IMR-90 (cell line): ENCODE results near the gene PEAK1. TPM values are rescaled to one million over a fixed set of nuclear protein-coding genes. Genes with fewer than 3 reads are reported as not detected.

Source experiments
- ATAC-seq: fragments of 200-7000 bp; cut with Tn5 transposase; 2 replicates; pipeline ENCODE4 v1.9.1; 2020; ENCODE audit warnings: low read depth, mild to moderate bottlenecking, moderate library complexity
- BruUV-seq: library from RNA; stranded (reverse); fragments of 400-500 nt; replicated peaks from 2 replicates; lab custom pipeline; 2021; lab: Mats Ljungman, UMichigan
- CTCF ChIA-PET: fragments of 300-600 bp; formaldehyde crosslinking; extraction: SDS; loops from one replicate; lab custom pipeline; 2021; ENCODE audit warnings: antibody characterized with exemption; lab: Yijun Ruan, JAX
- POLR2A ChIA-PET: fragments of 300-600 bp; sonication (Branson Sonifier 250); formaldehyde crosslinking; loops from one replicate; lab custom pipeline; 2022; ENCODE audit warnings: antibody characterized with exemption; ENCODE audit not compliant: unreplicated experiment; lab: Charles Lee
- DNase-seq: peaks from one replicate; pipeline ENCODE4 v3.0.0; 2013
- H2AFZ ChIP-seq: replicated peaks from 2 replicates; pipeline ENCODE3; 2013; ENCODE audit warnings: low read length, mild to moderate bottlenecking; ENCODE audit not compliant: poor library complexity
- H2AK5ac ChIP-seq: 2 replicates; pipeline ENCODE4 v1.6.1; 2013; ENCODE audit warnings: low read depth, low read length, inconsistent platforms
- H2AK9ac ChIP-seq: replicated peaks from 2 replicates; pipeline ENCODE3; 2013; ENCODE audit warnings: mild to moderate bottlenecking, low read depth, low read length, moderate library complexity; ENCODE audit not compliant: poor library complexity
- H2BK120ac ChIP-seq: 2 replicates; pipeline ENCODE4 v1.6.1; 2013; ENCODE audit warnings: low read depth, low read length, inconsistent platforms
- H2BK15ac ChIP-seq: 3 replicates; pipeline ENCODE4 v1.6.1; 2013; ENCODE audit warnings: low read depth, low read length, inconsistent platforms
- H2BK20ac ChIP-seq: 2 replicates; pipeline ENCODE4 v1.6.1; 2013; ENCODE audit warnings: low read depth, mild to moderate bottlenecking, inconsistent platforms, low read length, moderate library complexity
- H2BK5ac ChIP-seq: 2 replicates; pipeline ENCODE4 v1.6.1; 2013; ENCODE audit warnings: mild to moderate bottlenecking, low read depth, low read length, inconsistent platforms; ENCODE audit not compliant: poor library complexity, severe bottlenecking
- H3K14ac ChIP-seq: replicated peaks from 2 replicates; pipeline ENCODE4 v1.6.1; 2013; ENCODE audit warnings: low read depth, low read length, inconsistent platforms
- H3K18ac ChIP-seq: 2 replicates; pipeline ENCODE4 v1.6.1; 2013; ENCODE audit warnings: low read depth, low read length, control low read depth
- H3K23ac ChIP-seq: 2 replicates; pipeline ENCODE4 v1.6.1; 2013; ENCODE audit warnings: low read depth, low read length, inconsistent platforms
- H3K27ac ChIP-seq: 2 replicates; pipeline ENCODE4 v1.5.1; 2013; ENCODE audit warnings: mild to moderate bottlenecking, control low read depth, low read length; ENCODE audit not compliant: insufficient read depth
- H3K27me3 ChIP-seq: 2 replicates; pipeline ENCODE4 v1.6.1; 2013; ENCODE audit warnings: low read length; ENCODE audit not compliant: control insufficient read depth, insufficient read depth
- H3K36me3 ChIP-seq: 2 replicates; pipeline ENCODE4 v1.6.1; 2013; ENCODE audit warnings: low read length, mixed read lengths; ENCODE audit not compliant: control insufficient read depth, insufficient read depth
- H3K4ac ChIP-seq: 2 replicates; pipeline ENCODE4 v1.6.1; 2013; ENCODE audit warnings: low read depth, low read length, inconsistent platforms
- H3K4me1 ChIP-seq: 2 replicates; pipeline ENCODE4 v1.6.1; 2013; ENCODE audit warnings: low read length, mixed read lengths; ENCODE audit not compliant: control insufficient read depth, insufficient read depth
- H3K4me2 ChIP-seq: 2 replicates; pipeline ENCODE4 v1.6.1; 2013; ENCODE audit warnings: low read depth, mild to moderate bottlenecking, control low read depth, low read length, moderate library complexity
- H3K4me3 ChIP-seq: 2 replicates; pipeline ENCODE4 v1.5.1; 2013; ENCODE audit warnings: low read depth, mild to moderate bottlenecking, control low read depth, low read length, moderate library complexity; ENCODE audit not compliant: insufficient read depth
- H3K56ac ChIP-seq: 2 replicates; pipeline ENCODE4 v1.6.1; 2013; ENCODE audit warnings: low read length, inconsistent platforms; ENCODE audit not compliant: insufficient read depth; ENCODE audit errors: extremely low read depth
- H3K79me1 ChIP-seq, 2 experiments: 2 replicates each; pipeline ENCODE4 v1.6.1; 2013; ENCODE audit warnings: low read length in 2 of 2, inconsistent platforms in 1 of 2, low read depth in 1 of 2
- H3K9ac ChIP-seq: 2 replicates; pipeline ENCODE4 v1.6.1; 2013; ENCODE audit warnings: low read depth, low read length, control low read depth
- H3K9me1 ChIP-seq: 2 replicates; pipeline ENCODE4 v1.6.1; 2013; ENCODE audit warnings: low read length, inconsistent platforms; ENCODE audit not compliant: insufficient read depth
- H3K9me3 ChIP-seq: 2 replicates; pipeline ENCODE4 v1.6.1; 2013; ENCODE audit warnings: low read length; ENCODE audit not compliant: control insufficient read depth, insufficient read depth
- H4K20me1 ChIP-seq: 2 replicates; pipeline ENCODE4 v1.6.1; 2013; ENCODE audit warnings: low read length, inconsistent platforms; ENCODE audit not compliant: insufficient read depth
- H4K5ac ChIP-seq: 2 replicates; pipeline ENCODE4 v1.6.1; 2013; ENCODE audit warnings: mild to moderate bottlenecking, low read depth, low read length, control low read depth
- H4K8ac ChIP-seq, 2 experiments: 2 replicates each; pipeline ENCODE4 v1.6.1; 2013; ENCODE audit warnings: low read depth in 2 of 2, low read length in 2 of 2, control low read depth in 1 of 2, inconsistent platforms in 1 of 2
- H4K91ac ChIP-seq: 2 replicates; pipeline ENCODE4 v1.6.1; 2013; ENCODE audit warnings: low read depth, low read length, inconsistent platforms; ENCODE audit not compliant: insufficient read depth
- BHLHE40 ChIP-seq: fragments of 150-350 bp; IDR thresholded peaks from 2 replicates; pipeline ENCODE4 v1.6.1; 2016; ENCODE audit warnings: mild to moderate bottlenecking, low read depth, low read length
- CEBPB ChIP-seq: IDR thresholded peaks from 2 replicates; pipeline ENCODE4 v1.6.1; 2012; ENCODE audit warnings: low read depth, low read length, improper control_type of control experiment
- CHD1 ChIP-seq: IDR thresholded peaks from 2 replicates; pipeline ENCODE4 v1.6.1; 2012; ENCODE audit warnings: low read depth, low read length, improper control_type of control experiment
- FOS ChIP-seq: fragments of 150-350 bp; IDR thresholded peaks from 2 replicates; pipeline ENCODE4 v1.6.1; 2016; ENCODE audit warnings: low read depth, low read length
- MAFK ChIP-seq: IDR thresholded peaks from 2 replicates; pipeline ENCODE4 v1.6.1; 2012; ENCODE audit warnings: low read depth, low read length, improper control_type of control experiment
- MAZ ChIP-seq: IDR thresholded peaks from 2 replicates; pipeline ENCODE4 v1.6.1; 2012; ENCODE audit warnings: low read depth, mild to moderate bottlenecking, low read length, improper control_type of control experiment, moderate library complexity, borderline replicate concordance
- MXI1 ChIP-seq: IDR thresholded peaks from 2 replicates; pipeline ENCODE4 v1.6.1; 2012; ENCODE audit warnings: low read depth, mild to moderate bottlenecking, low read length, moderate library complexity, borderline replicate concordance
- NFE2L2 ChIP-seq: fragments of 150-350 bp; IDR thresholded peaks from 2 replicates; pipeline ENCODE4 v1.6.1; 2016; ENCODE audit warnings: low read depth, mild to moderate bottlenecking, low read length
- POLR2A ChIP-seq: IDR thresholded peaks from 2 replicates; pipeline ENCODE4 v1.6.1; 2012; ENCODE audit warnings: mild to moderate bottlenecking, low read depth, low read length
- RAD21 ChIP-seq: IDR thresholded peaks from 2 replicates; pipeline ENCODE4 v1.6.1; 2012; ENCODE audit warnings: low read length, improper control_type of control experiment
- RCOR1 ChIP-seq: IDR thresholded peaks from 2 replicates; pipeline ENCODE4 v1.6.1; 2012; ENCODE audit warnings: mild to moderate bottlenecking, low read length, improper control_type of control experiment; ENCODE audit not compliant: insufficient replicate concordance
- RFX5 ChIP-seq: IDR thresholded peaks from 2 replicates; pipeline ENCODE4 v1.8.0; 2012; ENCODE audit warnings: low read depth, mild to moderate bottlenecking, low read length, moderate library complexity
- SMC3 ChIP-seq: fragments of 150-350 bp; IDR thresholded peaks from 2 replicates; pipeline ENCODE4 v1.6.1; 2016; ENCODE audit warnings: low read depth, mild to moderate bottlenecking, antibody characterized with exemption, low read length, moderate library complexity
- WGBS, 2 experiments: methylation state at CpG; one replicate each; pipeline versions ENCODE4 v1.1.5 to v1.1.7; 2013; ENCODE audit warnings: missing lambda C conversion rate in 2 of 2; ENCODE audit not compliant: insufficient read length in 1 of 2; ENCODE audit errors: extremely low coverage in 2 of 2; 5-methylcytosine and 5-hydroxymethylcytosine counted together
- dilution Hi-C: fragments of 300-500 bp; cut with HindIII; formaldehyde crosslinking; loops from one replicate; pipeline ENCODE4 v1.14.3; 2018; ENCODE audit warnings: low sequenced_read_pairs; ENCODE audit not compliant: unreplicated experiment
- in situ Hi-C: fragments of 300-500 bp; cut with MboI; formaldehyde crosslinking; loops from 3 replicates; pipeline ENCODE4 v1.14.3; 2019; ENCODE audit warnings: low sequenced_read_pairs, inconsistent platforms, mixed read lengths
- intact Hi-C: fragments of 100-400 bp; cut with micrococcal nuclease; formaldehyde crosslinking; loops from 2 replicates; pipeline ENCODE4 v1.10.0; 2022
- polyA plus RNA-seq, 3 experiments: library from polyadenylated mRNA; depleted of rRNA; stranded (reverse); fragments of >200 nt; gene quantifications; 2 replicates each; pipeline ENCODE4 v1.2.3, GENCODE V29; 2012; ENCODE audit warnings: low replicate concordance in 1 of 3
- total RNA-seq: library from RNA; depleted of rRNA; stranded (reverse); fragments of >200 nt; gene quantifications from 2 replicates; pipeline ENCODE4 v1.2.3, GENCODE V29; 2012
- TF ChIP-seq, protein P1 (sequence below): fragments of 150-350 bp; IDR thresholded peaks from 2 replicates; pipeline ENCODE4 v1.6.1; 2016; ENCODE audit warnings: low read depth, mild to moderate bottlenecking, low read length, moderate library complexity, borderline replicate concordance
- TF ChIP-seq, protein P2 (sequence below): conservative IDR thresholded peaks from 2 replicates; pipeline ENCODE4 v1.5.1; 2012; ENCODE audit warnings: mild to moderate bottlenecking, low read depth, low read length, improper control_type of control experiment
- TF ChIP-seq, protein P3 (sequence below): fragments of 150-350 bp; IDR thresholded peaks from 2 replicates; pipeline ENCODE4 v1.6.1; 2017; ENCODE audit warnings: mild to moderate bottlenecking, antibody characterized with exemption, low read length, low read depth

The PEAK1 gene
- total and polyA plus RNA-seq, 2 of the 4 experiments (the other 2 are of a cell fraction) = 21.5 to 43.9 TPM

DNA sequence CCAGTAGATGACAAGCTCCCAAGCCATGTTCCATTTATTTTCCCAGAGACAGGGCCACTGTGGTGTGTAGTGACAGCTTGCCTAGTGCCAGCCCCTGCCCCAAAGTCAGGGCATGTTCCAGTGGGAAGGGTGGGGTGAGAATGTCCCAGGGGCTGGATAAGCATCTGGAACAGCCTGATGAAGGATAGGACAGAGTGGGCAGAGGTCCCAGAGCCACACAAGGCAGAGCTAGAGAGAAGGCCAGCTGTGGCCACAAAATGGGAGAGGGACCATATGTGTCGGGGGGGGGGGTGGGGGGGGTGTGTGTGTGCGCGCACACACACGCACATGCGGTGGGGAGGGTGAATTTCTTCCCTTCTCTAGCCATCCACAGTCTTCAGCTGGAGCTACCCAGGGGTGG lies 322.0 kb downstream of the PEAK1 start:
- DNase-seq (no peak), ATAC-seq (no peak)
- Histone ChIP-seq H2AK9ac (no peak overlapping the region), H3K9me3 (no peaks in the 10 kb centered on the region), H2AFZ (no peak overlapping the region), H4K8ac (no peak overlapping the region), H3K14ac (no peak overlapping the region), H3K27ac (no peak overlapping the region), H3K79me1 (no peaks in the 10 kb centered on the region), H3K4me2 (no peak overlapping the region), H3K4ac (no peak overlapping the region), H3K4me1 (peaks cover 2% of the 10 kb centered on the region; the same call in 1 of the 2 replicates), H3K18ac (no peak overlapping the region), H3K27me3 (peaks cover 1% of the 10 kb centered on the region; the same call in 1 of the 2 replicates), H3K56ac (no peak overlapping the region), H2BK5ac (no peak overlapping the region), H2BK15ac (no peak overlapping the region), H4K20me1 (no peaks in the 10 kb centered on the region), H2AK5ac (no peak overlapping the region), H2BK120ac (no peak overlapping the region), H3K36me3 (no peaks in the 10 kb centered on the region), H3K9ac (no peak overlapping the region), H2BK20ac (no peak overlapping the region), H4K5ac (no peak overlapping the region), H3K9me1 (no peaks in the 10 kb centered on the region; the same call in 1 of the 2 replicates), H3K23ac (no peak overlapping the region), H3K4me3 (no peak overlapping the region), H4K91ac (no peak overlapping the region)
- no CpG with 5 or more reads among the region's 5 CpGs for WGBS, 2 experiments
- ChIA-PET POLR2A (no interaction called here), CTCF (interaction anchor here (1.0 kb wide), 1 partner anchor 102 kb away, joined by 3 read pairs; no protein-coding TSS in a partner anchor)
- intact Hi-C loops = no loop called here
- in situ Hi-C loops = no loop called here
- TF ChIP-seq MAFK (no peak), CEBPB (no peak), SMC3 (no peak), CHD1 (no peak), FOS (no peak), MAZ (no peak), RFX5 (no peak), POLR2A (no peak), NFE2L2 (no peak), MXI1 (no peak), BHLHE40 (no peak), RAD21 (no peak), RCOR1 (no peak)
- TF ChIP-seq, protein P1, sequence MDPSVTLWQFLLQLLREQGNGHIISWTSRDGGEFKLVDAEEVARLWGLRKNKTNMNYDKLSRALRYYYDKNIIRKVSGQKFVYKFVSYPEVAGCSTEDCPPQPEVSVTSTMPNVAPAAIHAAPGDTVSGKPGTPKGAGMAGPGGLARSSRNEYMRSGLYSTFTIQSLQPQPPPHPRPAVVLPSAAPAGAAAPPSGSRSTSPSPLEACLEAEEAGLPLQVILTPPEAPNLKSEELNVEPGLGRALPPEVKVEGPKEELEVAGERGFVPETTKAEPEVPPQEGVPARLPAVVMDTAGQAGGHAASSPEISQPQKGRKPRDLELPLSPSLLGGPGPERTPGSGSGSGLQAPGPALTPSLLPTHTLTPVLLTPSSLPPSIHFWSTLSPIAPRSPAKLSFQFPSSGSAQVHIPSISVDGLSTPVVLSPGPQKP = no peak
- TF ChIP-seq, protein P2, sequence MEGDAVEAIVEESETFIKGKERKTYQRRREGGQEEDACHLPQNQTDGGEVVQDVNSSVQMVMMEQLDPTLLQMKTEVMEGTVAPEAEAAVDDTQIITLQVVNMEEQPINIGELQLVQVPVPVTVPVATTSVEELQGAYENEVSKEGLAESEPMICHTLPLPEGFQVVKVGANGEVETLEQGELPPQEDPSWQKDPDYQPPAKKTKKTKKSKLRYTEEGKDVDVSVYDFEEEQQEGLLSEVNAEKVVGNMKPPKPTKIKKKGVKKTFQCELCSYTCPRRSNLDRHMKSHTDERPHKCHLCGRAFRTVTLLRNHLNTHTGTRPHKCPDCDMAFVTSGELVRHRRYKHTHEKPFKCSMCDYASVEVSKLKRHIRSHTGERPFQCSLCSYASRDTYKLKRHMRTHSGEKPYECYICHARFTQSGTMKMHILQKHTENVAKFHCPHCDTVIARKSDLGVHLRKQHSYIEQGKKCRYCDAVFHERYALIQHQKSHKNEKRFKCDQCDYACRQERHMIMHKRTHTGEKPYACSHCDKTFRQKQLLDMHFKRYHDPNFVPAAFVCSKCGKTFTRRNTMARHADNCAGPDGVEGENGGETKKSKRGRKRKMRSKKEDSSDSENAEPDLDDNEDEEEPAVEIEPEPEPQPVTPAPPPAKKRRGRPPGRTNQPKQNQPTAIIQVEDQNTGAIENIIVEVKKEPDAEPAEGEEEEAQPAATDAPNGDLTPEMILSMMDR = no peak
- TF ChIP-seq, protein P3, sequence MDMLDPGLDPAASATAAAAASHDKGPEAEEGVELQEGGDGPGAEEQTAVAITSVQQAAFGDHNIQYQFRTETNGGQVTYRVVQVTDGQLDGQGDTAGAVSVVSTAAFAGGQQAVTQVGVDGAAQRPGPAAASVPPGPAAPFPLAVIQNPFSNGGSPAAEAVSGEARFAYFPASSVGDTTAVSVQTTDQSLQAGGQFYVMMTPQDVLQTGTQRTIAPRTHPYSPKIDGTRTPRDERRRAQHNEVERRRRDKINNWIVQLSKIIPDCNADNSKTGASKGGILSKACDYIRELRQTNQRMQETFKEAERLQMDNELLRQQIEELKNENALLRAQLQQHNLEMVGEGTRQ = no peak
- dilution Hi-C loops = no loop called here
- BruUV-seq = no TSS peak
